HG03039 (cell line): ENCODE measurements around the gene SPOCK1.
A peak's percentile ranks its signal among the peaks of the same experiment; 100 is the strongest.
"Not testable (repeated sequence)": the region's sequence is repeated elsewhere in the genome, so short reads cannot be mapped to it uniquely, and the experiment has no call there.

Experiments
- ATAC-seq: cut with Tn5 transposase; IDR thresholded peaks from one replicate; pipeline ENCODE4 v1.9.1; 2021; ENCODE audit warnings: mild to moderate bottlenecking, moderate library complexity; ENCODE audit not compliant: unreplicated experiment

Gene SPOCK1

DNA sequence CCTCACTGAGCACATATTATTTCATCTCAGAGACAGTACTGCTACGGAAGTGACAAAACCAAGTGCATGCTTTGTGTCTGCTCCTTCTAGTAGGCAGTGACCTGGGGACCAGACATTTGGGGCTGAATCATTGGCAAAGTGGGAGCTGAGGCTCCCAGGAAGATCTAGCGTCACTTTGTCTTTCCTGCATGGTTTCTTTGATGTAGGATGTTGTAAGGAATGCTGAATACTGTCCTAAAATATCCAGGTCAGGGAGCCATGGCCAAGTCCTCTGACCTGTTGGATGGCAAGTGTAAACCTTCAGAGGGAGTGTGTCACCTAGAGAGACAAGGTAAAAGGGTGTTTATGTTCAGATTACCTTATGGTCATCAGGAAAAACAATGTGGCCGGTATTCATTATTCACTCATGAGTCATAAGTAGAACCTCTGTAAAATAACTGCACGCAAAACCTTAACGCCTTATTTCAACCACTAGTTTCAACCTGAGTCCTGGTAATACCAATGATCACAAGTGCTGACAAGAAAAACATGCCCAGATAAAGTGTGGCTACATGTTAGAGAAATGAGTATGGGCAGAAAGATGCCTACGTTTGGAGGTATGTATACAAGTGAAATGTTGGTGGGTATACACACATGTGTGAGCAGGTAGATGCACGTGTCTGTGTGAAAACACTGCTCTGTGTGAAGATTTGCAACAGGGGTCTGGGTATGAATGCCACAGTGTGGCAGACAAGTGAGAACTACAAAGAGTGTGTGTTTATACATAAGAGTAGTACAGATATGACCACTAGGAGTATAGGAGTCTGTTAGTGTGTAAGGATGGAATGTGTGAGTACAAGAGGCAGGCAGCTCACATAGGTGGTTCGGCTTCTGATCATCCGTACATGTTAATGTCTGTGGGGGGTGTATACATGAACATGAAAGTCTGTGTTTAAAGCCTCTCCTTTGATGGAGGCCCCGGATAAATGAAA is 263.9 kb downstream of the SPOCK1 start:
- no peak for ATAC-seq

DNA sequence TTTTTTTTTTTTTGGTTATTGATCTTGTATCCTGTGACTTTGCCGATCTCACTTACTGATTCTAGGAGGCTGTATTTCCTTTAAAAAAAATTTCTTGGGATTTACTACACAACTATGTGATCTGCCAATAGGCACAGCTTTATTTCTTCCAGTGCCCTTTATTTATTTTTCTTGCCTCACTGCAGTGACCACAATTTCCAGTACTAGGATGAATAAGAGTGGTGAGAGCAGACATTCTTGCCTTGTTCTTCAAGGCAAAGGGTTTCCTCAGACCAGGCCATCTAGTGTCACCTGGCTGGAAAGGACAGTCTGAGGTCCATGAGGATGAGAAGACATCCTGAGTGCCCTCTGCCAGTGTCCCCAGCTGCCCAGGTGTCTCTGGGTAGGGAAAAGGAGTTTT is 265.4 kb downstream of the SPOCK1 start:
- no peak for ATAC-seq

DNA sequence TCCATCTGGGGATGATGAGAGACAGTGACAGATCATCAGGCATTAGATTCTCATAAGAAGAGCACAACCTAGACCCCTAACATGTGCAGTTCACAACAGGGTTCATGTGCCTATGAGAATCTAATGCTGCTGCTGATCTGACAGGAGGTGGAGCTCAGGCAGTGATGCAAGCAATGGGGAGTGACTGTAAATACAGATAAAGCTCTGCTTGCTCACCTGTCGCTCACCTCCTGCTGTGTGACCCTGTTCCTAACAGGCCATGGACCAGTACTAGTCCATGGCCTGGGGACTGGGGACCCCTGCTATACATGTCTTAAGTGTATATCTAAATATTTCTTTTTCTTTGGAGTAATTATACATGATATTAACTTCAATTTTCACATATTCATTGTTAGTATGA is 265.8 kb downstream of the SPOCK1 start:
- ATAC-seq = not testable (repeated sequence)

DNA sequence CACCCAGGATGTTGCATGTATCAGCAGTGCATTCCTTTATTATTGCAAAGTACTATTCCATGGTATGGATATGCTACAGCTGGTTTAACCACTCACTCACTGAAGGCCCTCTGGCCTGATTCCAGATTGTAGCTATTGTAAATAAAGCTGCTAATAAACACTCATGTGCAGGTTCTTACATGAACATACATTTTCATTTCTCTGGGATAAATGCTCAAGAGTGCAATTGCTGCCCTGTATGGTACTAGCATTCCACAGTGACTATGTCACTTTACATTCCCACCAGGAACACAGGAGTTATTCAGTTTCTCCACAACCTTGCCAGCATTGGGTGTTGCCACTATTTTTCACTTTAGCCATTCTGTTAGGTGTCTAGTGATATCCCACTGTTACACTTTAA is 267.6 kb downstream of the SPOCK1 start:
- no peak for ATAC-seq

DNA sequence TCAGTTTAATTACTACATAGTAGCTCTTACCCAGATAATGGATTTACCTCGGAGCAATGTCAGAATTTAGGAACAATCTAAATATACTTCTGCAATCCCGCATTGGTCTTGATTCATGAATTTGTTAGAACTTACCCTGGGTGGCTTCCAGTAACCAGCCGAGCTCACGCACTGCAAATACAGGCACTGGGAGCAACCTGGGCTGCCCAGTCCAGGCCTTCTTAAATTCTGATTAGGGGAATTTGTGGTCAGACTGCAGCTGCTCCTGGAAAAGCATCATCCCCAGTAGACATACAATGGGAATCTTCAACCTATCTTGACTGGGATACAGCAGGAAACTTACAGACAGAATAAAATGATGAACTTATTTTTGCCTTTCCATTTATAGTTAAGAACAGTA is 270.3 kb downstream of the SPOCK1 start:
- no peak for ATAC-seq

DNA sequence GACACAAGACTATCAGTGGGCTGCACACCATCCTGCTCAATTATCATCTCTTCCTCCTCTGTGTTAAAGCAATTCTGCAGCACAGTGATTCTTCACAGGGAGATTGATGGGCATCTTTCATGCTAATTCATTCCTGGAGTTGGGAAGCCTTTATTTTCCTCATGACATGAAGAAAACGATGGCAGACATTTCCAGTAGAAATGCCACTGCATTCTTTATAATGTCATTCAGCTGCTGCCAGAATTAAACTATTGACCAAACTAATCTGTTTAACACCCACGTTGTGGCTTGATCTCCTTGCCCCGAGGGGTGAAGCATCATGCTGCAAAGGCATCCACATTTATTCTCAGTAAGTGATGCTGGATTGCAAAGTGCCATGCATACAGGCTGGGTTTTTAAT is 273.0 kb downstream of the SPOCK1 start:
- no peak for ATAC-seq

DNA sequence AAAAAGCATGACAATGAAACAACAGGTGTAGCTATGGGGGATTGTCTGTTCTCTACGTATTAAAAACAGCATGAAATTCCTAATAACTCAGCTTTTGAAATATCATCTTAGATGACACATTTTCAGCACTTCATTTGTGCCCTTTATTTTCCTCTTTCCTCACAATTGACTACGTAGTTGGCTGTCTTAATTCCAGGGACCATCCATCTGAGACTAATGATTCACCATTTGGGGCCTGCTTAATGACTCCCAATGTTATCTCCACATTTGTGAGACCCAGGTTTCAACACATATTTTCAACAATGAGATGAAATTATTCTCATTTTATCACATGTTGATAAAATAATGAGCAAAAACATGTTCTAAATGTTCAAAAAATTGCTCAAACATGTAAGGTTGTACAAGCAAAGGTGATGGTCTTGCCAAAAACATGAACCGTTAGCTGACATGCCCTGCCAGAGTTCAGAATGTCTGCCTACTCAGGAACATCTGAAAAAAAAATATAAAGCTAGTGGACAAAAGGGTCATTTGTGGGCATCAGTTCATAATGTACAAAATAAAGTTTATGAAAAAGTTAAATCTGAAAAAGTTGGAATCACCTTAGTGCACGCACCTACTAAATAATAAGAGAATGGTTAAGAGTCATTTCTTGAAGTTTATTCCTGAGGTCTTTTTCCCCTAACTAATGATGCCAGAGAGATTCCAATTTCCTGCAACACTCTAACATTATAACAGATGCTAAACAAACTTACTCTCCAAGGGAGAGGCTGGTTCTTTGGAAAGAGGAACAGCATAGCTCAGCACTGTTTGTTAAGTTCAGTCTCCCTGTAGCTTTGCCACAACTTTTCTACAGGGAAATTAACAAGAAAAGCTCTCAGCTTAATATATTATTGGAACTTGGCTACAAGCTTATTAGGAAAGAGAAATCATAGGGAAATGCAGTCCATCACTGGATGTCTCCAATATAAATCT is 275.5 kb downstream of the SPOCK1 start:
- ATAC-seq = no peak

DNA sequence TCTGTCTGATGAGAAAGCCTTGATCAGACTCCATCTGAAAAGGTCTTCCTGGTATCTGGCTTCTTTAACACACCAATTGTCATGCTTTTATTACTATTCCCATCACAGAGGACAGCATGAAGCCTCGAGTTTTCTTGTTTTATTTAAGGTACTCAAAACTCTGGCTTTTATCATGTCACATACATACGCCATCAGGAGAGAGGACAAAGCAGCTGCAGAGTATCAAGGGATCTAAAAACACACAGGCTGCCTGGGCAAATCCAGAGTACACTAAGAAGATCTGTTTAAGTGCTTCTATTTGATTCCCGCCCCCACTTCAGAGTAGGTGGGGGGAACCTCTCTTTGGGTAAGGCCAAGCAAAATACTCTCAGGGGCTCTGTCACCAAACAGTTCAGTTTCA is 277.2 kb downstream of the SPOCK1 start:
- ATAC-seq = no peak

DNA sequence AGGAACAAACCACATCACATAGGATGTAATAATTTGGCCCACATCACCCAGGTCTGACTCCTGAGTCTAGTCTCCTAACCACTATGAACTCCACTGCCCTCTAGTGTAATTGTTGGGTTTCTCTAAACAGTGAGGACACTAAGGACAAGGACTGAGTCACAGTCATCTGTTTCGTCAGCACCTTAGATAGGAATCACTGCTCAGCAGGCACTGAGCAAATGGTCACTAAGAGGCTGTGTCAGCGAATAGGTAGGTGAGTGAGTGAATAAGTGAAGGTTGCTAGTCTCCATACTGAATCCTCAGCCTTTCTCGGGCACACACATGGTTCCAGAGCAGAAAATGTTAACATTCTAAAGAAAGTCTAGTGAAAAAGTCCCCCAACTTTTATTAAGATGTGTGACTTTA is 278.6 kb downstream of the SPOCK1 start:
- ATAC-seq = peak; percentile 87

DNA sequence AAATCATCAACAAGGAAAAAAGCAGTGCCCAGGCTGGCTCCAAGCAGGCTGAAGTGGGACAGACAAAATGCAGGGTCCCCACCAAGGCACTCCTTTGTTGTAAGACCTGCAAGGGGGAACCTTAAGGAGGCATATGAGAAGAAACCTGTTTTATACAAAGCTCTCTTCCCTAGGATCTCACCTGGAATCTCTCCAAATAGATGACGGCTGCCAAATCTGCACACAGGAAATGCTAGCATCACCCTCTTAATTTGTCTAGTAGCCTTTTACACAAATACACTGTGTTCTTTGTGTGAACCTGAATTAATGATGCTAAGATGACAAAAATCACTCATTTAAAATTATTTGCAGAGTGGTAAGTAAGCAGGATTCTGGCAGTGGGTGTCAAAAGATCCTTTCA is 280.2 kb downstream of the SPOCK1 start:
- ATAC-seq = no peak

DNA sequence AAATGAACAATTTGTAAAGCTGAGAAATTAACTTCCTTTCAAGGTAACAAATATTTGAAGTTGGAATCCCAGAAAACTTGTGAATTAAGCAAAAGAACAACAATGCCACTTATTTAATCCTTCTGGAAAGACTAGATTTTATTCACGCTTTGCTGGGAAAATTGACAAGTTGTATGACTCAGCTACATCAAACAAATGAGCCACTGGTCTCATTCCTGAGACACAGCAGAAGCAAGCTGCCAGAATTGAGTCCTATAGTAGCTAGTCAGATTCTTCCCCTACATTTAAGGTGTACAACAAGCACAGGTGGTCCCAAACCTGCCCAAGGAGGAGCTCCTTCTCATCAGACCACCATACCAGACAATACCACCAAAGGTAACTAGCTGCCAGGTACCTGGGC is 280.7 kb downstream of the SPOCK1 start:
- ATAC-seq = no peak

DNA sequence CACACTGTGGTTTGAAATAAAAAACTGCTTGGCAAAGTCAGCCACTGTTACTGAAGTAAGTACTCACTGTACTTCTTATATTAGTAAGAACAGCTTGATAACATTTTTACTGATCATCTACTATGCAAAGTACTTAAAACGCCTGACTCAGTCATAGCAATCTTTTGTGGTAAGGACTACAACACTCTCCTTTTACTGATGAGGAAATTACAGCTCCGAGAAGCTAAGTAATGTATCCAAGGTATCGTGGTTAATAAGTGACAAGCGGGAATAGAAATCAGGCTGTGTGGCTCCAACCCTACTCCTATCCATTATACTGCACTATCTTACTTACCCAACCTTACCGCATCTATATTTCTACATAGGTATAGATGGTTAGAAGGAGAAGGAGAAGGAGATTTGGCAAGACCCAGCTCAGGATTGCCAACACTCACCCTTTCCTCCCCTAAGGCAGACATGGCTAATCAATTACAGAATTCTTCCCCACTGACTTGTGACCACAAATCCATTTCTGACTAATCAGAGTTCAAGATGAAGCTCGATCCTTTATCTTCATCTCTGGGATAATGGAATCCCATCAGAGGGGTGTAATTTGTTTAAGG is 281.4 kb downstream of the SPOCK1 start:
- no peak for ATAC-seq

DNA sequence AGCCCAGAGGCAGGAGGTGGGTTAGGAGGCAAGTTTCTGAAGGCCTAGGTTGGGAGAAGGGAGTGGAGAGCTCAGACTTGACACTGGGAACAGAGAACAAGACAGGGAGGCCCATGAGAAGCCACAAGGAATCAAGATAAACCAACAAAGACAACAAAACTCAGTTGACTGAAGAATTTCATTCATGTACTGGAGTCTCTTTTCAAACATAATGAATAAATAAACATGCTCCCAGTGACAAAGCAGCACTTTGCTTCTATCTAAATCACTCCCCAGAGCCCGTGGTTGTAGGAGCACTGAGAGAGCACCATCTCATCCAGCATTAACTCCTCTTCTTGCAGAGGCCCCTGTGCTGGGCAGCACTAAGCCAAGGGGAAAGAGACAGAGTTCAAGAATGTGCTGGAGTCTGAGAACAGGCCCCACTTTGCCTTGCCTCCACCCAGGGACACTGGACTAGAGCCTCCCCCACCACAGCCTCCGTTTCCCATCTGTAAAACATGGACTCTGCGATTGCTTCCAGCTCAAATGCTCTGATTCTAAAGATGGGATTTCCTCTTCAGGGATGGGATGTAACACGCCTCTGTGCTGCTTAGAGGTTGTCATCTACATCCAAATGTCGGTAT is 282.0 kb downstream of the SPOCK1 start:
- ATAC-seq = no peak

DNA sequence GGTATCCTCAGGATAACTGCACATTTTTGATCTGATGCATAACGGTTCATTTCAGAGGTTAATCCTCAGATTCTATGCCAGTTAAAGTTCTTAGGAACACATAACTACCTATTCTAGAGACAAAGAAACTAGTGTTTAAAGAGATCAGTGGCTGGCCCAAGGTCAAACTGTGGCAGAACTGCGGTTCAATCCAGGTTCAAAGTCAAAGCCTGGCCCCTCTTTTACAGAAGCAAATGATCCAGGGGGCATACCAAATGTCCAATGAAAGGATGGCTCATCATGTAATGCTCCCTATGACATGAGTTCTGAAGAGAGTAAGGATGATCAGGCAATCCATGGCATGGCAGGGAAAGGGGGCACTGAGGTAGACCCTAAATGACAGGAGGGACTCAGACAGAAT is 283.3 kb downstream of the SPOCK1 start:
- ATAC-seq = no peak

DNA sequence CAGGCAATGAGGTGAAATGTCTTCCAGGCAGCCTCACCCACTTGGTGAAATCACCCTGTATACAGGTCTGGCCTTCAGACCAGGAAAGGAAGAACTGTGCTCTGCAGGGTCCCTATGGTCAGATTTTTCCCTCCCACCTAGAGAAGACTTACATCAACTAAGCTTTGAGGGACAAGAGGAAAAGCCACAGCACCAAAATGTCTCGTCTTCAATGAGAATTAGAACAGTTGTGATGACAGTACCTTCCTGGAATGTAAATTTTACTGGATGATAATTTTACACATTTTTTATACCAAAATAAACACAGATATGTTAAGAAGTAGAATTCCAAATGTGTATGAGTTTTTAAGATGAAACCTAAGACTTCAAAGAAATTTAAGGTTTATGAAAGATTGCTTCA is 283.9 kb downstream of the SPOCK1 start:
- ATAC-seq = no peak

DNA sequence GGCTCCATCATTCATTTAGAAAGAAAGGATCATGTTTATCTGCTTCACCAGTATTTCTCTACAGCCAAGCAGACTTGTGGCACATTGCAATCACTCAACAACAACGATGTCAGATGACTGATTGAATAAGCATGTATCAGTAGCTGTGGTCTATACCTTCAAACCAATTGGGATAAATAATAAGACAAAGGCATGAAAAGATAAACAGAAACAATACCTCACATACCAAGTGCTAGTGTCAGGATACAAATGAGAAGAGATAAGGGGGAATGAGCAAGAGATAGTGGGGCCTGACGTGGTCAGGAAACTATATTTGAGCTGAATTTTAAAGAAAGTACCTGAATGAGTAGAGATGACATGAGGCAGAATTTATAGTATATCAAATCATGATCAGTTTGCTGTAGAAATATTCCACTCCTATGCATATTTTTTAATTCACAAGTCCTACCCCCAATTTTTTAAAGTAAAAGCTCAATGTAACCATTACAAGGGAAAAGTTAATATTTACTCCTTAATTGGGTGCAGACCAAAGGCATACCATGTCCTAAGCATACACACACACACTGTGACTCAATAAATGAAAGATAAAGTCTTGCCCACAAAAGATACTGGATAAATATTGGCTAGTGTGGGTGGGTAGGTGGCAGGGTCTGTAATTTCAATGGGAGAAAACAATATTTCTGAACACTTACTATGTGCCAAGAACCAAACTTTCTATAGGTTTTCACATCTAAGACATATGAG is 284.5 kb downstream of the SPOCK1 start:
- ATAC-seq = no peak

DNA sequence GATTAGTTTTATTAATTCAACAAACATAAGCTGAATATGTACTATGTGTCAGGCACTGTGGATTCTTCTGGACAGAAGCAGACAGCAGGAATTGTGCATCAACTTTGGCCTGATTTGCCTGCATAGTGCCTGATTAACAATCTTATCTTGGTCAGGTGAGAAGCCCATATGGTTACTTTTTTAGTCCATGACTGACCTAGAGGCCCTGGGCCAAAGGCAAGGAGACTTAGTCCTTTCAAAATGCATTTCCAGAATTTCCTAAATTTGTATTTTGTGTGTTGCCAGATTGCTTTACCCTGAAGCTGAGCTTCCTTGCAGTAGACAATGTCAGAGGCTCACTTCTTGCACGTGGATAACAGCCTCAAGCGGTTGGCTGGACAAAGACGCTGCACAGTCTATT is 286.7 kb downstream of the SPOCK1 start:
- no peak for ATAC-seq

DNA sequence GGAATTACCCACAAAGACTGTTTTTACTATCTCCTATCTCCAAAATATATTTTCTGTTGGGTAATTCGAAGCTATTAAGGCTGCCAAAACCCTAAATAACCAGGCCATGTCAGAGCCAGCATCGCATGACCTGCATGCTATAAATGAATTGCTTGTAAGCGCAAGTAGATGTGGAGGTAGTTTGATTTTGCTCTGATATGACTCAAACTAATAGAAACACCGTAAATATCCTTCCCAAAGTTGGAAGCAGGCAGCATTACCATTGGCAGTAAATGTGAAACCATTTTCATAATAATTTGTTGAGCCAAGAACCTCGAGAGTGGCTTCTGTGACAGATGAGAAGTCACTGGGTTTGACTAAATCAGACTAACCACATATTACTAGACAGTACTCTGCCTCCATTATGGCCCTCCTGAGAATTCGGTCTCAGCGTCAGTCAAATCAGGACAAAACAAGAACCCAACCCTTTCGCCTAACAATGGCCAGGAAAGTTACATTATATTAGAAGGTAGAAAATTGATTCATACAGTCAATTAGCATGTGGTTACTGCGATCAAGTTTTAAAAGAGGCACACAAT is 289.8 kb downstream of the SPOCK1 start:
- ATAC-seq = no peak

DNA sequence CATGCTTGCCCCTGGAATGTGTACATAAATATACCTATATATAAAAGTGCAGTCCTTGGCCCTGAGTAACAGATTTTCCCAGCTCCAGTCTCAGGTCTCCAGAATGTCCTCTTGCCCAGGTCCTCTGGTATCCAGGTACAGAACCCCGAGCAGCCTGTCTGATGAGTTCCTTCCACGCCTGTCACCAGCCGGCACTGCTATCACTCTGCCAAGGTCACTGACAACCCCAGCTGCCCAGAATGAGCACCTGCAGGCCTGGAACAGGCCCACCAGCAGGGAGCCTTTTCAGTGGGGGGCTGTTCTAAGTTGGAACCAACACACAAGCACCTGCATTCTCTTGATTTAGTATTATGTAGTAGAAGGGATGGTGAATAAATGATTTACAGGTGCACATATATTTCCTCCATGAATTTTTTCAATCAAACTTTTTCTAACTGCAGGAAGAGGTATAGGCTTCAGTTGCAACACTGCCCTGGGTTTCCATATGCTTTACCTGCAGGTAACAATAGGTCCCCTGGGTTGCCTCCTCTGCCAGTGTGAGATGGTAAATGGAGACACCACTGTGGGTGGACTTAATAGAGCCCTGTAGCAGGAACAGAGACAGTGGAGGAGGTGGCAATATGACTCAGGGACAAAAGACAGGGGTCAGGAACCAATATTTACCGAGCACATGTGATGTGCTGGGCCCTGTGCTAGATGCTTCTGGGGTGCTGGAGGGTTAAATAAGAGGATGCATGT is 291.9 kb downstream of the SPOCK1 start:
- no peak for ATAC-seq
